SH-SY5Y (cell line): ENCODE data around the gene EXOSC3.

Experiments
- GATA2 ChIP-seq: IDR thresholded peaks from 2 replicates; pipeline ENCODE4 v1.6.1; 2011; ENCODE audit warnings: mild to moderate bottlenecking, low read depth, low read length
- GATA3 ChIP-seq: IDR thresholded peaks from 2 replicates; pipeline ENCODE4 v1.6.1; 2011; ENCODE audit warnings: low read depth, mild to moderate bottlenecking, low read length, moderate library complexity

EXOSC3 gene

DNA sequence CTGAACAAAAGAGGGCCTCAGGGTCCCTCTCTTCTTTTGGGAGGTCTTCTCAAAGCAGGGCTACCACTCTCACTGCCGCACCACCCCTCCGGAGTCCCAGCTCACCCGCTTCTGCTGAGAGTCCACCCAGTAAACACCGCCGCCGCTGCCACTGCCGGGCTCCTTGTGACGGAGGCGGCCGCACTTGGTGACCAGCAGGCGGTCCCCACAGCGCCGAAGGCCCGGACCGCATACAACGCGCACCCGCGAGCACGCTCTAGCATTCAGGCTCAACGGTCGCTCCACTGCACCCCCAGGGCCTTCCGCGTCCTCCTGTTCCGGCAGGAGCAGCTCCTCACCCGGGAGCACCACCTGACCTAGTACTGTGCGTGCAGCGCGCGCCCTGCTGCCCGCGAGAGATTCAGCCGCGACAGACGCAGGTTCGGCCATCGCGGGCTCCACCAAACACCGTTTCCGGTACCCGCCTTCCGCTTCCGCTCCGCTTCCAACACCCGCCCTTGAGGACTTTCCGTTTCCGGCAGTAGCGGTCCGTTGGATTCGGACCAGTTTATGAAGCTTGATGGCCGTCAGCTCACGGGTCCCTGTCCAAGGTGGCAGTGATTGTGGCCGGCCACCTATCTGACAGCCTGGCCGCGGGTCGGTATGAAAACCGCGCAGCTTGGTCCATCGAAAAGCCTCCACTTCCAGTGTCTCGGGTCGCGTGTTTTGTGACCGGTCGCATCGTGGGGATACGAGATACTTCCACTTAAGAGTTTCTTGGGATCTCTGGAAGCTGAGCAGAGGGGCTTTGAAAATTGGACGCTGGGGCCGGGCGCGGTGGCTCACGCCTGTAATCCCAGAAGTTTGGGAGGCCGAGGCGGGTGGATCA lies at the start of gene EXOSC3:
Gene EXOSC3, minus strand, starts transcription at position 449 of the 868 bp plus-strand sequence. Its CDS starts 20 bp downstream, at position 429.
- no peak for TF ChIP-seq GATA3
- TF ChIP-seq GATA2, result no peak

DNA sequence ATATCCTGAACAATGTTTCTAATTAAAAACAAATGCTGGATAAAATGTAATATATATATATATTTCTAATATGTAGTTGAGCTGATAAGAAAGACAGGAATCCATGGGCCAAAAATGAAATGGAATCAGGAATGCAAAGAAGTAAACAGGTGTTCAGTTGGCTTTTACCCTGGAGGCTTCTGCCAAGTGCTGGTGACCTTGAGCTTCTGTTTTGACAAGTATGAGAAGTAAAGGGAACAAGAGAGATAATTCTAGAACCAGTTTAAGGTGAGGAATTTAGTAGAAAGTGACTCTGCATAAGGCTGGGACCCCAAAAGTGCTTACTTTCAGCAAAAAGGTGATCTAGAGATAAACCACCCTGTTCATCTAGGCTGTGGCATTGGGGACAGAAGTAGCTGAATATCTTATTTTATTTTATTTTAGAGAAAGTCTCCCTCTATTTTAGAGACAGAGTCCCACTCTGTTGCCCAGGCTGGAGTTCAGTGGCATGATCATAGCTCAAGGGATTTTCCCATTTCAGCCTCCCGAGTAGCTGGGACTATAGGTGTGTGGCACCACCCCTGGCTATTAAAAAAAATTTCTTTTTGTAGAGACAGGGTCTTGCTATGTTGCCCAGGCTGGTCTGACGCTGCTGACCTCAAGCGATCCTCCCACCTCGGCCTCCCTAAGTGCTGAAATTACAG lies 42.8 kb upstream of the EXOSC3 start:
- TF ChIP-seq GATA3, result no peak
- TF ChIP-seq GATA2, result no peak

DNA sequence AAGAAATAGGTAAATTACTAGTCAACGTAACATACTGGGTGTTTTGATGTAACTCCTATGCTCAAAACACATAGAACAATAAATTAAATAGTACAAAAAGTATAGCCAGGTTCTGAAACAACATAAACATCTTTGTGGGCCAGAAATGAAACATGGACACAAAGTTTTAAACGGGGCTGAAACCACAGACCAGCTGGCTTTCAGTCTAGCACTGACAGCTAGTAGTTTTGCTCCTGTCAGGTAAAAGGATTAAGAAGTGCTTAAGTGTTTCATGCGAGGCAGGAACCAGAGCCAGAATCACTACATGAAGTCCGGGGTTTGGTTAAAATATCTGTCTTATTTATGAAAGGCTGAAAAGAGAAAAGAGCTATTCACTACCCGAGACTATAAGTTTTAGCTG lies 35.3 kb upstream of the EXOSC3 start:
- TF ChIP-seq GATA3 (no peak), GATA2 (no peak)

DNA sequence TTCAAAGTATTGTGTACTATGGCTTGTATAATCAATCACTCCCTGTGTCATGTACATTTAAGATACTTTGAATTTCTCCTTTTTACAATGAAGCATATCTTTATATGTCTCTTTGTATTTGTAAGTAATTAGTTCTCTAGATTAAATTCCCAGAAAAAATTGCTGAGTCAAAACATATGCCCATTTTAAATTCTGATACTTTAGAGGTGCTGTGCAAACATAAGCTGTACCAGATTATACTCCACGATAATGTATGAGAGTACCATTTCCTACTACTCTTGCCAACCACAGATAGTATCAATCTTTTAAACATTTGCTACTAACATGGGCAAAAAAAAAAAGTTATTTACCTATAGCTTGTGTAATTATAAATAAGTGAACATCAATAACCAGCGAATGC lies 34.0 kb upstream of the EXOSC3 start:
- no peak for TF ChIP-seq GATA2
- no peak for TF ChIP-seq GATA3

DNA sequence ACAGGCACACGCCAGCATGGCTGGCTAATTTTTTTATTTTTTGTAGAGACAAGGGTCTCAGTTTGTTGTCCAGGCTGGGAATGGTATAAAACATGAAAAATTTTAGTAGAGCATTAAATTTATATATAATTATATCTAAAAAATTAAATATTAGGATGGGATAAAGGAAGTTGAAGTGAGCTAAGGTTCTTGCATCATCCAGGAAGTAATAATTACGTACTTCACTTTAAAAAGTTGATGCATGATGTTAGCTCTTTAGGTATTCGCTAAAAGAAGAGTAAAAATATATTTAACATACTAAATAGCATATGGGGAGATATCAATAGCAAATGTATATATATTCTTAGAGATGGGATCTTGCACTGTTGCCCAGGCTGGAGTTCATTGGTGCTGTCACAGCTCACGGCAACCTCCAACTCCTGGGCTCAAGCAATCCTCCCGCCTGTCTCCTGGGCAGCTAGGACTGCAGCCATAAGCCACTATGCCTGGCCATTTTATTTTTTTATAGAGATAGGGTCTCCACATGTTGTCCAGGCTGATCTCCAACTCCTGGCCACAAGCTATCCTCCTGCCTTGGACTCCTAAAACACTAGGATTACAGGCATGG lies 28.0 kb upstream of the EXOSC3 start:
- TF ChIP-seq GATA3, result no peak
- no peak for TF ChIP-seq GATA2

DNA sequence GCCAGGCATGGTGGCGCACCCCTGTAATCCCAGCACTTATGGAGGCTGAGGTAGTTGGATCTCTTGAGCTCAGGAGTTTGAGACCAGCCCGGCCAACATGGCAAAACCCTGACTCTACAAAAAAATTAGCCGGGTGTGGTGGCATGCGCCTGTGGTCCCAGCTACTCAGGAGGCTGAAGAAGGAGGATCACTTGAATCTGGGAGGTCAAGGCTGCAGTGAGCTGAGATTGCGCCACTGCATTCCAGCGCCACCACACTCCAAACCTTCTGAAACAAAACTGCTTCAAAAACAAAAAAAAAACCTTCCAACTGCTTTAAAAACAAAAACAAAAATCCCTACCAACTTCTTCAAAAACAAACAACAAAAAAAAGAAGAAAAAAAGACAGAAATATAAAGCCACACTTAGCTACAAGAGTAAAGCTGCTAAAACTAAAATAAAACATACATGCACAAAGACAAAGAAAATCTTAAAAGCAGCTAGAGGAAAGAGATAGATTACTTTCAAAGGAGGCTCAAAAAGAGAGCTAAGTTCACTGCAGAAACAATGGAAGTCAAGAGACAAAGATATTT lies 27.1 kb upstream of the EXOSC3 start:
- TF ChIP-seq GATA2 (no peak), GATA3 (no peak)

DNA sequence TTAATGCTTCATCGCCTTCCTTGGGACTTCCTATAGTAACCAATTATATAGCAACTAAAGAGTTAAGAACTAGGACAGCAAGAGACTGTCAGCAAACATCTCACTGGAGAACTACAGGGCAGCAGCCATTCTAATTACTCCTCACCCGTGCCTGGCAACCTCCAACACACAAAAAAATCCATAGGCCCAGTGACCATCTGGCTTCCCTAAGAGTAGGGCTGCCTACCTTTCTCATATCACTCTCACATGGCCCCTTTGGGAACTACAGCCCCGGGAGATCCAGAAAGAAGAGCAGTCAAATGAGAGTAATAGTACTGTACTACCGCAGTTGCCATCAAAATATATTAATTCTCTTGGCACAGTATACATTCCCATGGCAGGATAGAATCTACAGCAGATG lies 21.4 kb upstream of the EXOSC3 start:
- TF ChIP-seq GATA3 (no peak), GATA2 (no peak)

DNA sequence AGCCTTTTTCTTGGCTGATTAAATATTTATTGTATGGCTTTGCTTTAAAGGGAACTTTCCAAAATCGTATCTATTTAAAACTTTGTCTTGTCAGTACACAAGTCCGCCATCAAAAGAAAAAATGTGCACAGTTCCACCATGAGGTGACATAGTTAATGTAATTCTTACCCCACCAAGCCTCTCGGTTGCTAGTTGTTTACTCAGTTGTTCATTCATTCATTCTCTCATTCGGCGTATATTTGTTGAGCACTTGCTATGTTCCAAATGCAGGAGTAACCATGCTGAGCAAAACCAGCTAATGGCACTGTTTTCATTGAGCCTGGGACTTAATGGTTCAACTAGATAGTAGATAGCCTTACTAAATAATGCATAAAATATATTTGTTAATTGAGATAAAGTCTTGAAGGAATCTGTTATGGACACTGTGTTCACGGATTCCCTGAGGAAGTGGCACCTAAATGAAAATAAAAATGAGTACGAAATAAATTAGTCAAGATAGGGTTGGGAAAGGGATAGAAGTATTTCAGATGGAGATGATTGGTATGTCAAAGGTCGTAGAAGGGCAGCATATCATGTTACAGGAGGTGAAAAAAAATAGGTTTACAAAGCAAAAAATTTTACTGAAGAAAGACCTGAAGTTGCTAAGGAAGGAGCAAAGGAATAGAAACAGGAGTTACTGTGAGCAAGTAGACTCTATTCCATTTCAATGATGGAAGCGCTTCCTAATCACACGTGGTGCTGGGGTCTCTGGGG lies 17.3 kb upstream of the EXOSC3 start:
- TF ChIP-seq GATA3 (no peak), GATA2 (no peak)

DNA sequence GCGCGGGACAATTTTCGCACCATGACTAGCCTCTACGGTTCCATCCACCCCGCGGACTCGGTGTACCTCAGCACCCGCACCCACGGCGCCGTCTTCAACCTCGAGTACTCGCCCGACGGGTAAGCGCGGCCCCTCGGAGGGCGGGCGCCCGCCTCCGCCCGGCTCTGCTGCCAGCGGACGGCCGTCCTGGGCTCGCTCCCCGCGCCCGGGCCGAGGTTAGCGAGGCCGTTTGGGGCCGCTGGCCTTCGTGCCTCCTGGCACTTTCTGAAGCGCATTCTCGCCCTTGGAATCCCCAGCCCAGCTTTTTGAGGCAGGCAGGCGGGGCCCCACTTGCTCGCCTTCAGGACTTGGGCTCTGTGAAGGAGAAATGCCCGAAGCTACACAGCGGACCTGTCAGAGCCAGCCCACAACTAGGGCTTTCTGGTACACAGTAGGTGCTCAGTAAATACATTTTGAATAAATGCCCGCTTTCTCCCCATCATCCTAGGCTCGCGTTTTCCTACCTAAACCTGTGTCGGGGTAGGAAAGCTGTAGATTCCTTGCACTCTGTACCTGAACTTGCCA lies 16.5 kb upstream of the EXOSC3 start:
- TF ChIP-seq GATA2 (no peak), GATA3 (no peak)

DNA sequence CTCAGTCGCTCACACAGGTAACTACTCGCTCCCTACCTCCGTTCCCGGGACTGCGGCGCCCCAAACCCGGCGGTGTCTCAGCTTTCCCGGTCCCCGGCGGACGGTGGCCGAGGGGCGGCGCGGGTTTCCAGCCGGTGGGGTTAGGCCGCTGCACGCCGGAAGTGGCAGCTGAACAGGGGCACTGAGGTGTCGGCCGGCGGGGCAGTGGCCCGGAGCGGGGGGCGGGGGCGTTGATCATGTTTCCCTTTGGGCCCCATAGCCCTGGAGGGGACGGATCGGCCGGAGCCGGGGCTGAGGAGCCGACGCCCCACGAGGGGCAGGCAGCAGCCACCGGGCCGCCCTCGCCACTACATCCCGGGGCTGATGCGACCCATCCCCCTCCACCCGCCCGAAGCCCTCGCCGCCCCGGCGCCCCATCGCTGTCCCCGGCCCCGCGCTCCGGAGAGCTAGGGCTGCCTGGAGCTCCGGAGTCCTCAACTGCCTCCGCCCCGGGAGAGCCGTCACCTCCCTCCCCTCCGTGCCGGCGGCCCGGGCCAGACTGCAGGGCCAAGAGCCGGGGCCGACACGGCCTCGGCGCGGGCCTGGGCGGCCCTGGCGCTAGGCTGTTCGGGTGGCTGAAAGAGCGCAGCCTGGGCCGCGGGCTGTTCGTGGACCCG lies 15.9 kb upstream of the EXOSC3 start, which contains the start of gene DCAF10:
Gene DCAF10, plus strand, starts transcription at position 167 of the 656 bp plus-strand sequence. Its CDS starts 70 bp downstream, at position 237.
- no peak for TF ChIP-seq GATA2
- TF ChIP-seq GATA3, result no peak

DNA sequence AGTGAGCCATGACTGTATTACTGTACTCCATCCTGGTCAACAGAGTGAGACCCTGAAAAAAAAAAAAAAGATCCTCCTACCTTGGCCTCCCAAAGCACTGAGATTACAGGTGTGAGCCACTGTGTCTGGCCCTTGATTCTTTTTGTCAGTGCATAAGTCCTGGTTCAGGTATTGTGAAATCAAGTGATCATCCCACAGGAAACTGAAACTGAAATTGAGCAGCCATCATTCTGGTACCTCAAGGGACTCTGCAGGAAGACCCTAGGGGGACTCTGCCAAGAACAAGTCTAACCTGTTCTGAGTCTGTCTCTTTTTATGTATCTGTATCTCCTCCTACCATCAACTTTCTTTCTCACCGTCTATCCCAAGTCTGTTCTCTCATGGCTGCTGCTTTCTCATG lies 13.8 kb upstream of the EXOSC3 start:
- TF ChIP-seq GATA2 (no peak), GATA3 (no peak)

DNA sequence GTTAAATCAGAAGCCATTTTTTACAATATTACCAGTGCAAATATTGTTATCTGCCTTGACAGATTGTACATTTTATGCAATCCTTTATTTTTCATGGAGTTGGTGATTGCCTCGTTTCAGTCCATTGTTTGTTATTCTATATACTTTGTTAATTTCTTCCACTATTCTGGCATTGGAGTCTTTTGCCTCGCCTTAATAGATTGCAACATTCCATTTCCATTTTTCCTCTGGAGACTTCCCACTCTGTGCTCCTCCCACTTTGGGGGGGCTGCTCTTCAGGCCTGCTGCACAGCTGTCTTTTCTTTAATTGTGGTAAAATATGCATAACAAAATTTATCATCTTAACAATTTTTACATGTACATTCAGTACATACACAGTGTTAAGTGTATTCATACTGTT lies 11.4 kb upstream of the EXOSC3 start:
- TF ChIP-seq GATA3, result no peak
- no peak for TF ChIP-seq GATA2

DNA sequence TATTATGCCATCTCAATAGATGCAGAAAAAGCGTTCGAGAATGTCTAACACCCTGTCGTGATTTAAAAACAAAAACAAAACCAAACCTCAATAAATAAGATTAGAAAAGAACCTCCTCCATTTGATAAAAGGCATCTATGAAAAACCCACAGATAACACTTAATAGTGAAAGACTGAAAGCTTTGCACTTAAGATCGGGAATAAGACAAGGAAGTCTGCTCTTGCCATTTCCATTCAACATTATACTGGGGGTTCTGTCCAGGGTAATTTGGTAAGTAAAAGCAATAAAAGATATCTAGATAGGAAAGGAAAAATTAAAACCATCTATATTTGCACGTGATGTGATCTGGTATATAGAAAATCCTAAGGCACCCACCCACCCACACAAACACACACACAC lies 7.3 kb upstream of the EXOSC3 start:
- peak; percentile 50; the same call in 1 of the 2 replicates for TF ChIP-seq GATA3
- TF ChIP-seq GATA2, result peak; percentile 7; the same call in 1 of the 2 replicates

DNA sequence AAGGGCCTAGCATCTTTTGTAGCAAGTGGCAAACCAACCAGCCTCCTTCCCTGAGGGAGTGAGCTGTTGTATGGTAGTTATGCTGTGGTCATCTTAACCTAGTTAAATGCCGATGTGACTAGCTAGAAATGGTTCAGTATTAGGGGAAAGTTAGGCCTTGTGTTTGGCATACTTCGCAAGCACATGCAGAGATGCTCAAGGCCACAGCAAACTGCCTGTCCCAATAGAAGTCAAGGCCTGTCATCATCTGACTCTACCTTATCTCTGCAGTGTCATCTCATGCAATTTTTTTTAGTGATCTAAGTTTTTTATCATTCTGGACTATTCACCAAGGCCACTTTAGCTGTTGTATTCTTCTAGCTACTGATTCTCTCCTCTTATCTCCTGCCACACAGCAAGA lies 5.2 kb upstream of the EXOSC3 start:
- TF ChIP-seq GATA3 (no peak), GATA2 (no peak)
